AG09319 (cell line): ENCODE results near the gene MAG.

Experiments
- DNase-seq: peaks from one replicate; pipeline ENCODE4 v3.0.0-alpha.2; 2010; ENCODE audit warnings: low read depth; ENCODE audit errors: extremely low read depth
- TF ChIP-seq, protein P1 (sequence below): IDR thresholded peaks from 2 replicates; pipeline ENCODE4 v1.5.1; 2011; ENCODE audit warnings: low read depth, mild to moderate bottlenecking, inconsistent platforms, low read length, moderate library complexity

The MAG gene

DNA sequence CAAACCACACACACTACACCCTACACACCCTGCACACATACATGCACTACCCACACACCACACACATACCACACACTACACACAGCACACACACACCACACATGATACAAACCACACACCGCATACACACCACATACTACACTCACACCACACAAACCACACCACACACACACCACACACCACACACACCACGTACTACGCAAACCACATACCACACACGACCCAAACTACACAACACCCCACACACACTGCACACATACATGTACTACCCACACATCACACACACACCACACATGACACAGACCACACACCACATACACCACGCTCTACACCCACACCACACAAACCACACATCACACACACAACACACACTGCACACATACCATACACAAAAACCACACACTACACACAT, 6.6 kb downstream of the MAG start:
- DNase-seq, result no peak
- TF ChIP-seq, protein P1, sequence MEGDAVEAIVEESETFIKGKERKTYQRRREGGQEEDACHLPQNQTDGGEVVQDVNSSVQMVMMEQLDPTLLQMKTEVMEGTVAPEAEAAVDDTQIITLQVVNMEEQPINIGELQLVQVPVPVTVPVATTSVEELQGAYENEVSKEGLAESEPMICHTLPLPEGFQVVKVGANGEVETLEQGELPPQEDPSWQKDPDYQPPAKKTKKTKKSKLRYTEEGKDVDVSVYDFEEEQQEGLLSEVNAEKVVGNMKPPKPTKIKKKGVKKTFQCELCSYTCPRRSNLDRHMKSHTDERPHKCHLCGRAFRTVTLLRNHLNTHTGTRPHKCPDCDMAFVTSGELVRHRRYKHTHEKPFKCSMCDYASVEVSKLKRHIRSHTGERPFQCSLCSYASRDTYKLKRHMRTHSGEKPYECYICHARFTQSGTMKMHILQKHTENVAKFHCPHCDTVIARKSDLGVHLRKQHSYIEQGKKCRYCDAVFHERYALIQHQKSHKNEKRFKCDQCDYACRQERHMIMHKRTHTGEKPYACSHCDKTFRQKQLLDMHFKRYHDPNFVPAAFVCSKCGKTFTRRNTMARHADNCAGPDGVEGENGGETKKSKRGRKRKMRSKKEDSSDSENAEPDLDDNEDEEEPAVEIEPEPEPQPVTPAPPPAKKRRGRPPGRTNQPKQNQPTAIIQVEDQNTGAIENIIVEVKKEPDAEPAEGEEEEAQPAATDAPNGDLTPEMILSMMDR, result no peak

DNA sequence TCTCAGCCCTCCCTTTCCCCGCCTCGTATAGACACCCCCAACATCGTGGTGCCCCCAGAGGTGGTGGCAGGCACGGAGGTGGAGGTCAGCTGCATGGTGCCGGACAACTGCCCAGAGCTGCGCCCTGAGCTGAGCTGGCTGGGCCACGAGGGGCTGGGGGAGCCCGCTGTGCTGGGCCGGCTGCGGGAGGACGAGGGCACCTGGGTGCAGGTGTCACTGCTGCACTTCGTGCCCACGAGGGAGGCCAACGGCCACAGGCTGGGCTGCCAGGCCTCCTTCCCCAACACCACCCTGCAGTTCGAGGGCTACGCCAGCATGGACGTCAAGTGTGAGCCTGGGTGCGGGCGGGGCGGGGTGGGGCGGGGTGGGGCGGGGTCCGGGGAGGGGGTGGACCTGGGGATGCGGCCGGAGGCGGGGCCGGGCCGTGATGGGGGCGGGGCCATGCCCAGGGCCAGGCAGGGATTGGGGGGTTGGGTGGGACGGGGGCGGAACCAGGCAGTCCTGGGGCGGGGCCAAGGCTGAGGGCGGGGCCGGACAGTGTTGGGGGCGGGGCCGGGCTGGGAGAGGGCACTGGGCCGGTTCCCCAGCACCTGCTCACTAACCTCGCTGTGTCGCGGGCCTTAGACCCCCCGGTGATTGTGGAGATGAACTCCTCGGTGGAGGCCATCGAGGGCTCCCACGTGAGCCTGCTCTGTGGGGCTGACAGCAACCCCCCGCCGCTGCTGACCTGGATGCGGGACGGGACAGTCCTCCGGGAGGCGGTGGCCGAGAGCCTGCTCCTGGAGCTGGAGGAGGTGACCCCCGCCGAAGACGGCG, 7.8 kb downstream of the MAG start:
- TF ChIP-seq, protein P1, result no peak
- DNase-seq, result no peak

DNA sequence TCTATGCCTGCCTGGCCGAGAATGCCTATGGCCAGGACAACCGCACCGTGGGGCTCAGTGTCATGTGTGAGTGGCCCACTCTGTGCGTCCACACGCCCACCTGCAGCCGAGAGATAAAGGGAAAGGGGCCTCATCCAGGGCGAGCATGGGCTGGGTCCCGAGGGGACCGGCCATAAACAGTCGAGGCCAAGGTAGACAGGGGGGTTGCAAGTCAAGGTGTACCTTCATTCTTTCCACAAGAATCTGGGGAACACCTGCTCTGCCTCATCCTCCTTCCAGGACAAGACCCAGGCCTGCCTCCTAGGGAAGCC, 8.3 kb downstream of the MAG start:
- TF ChIP-seq, protein P1, result no peak
- DNase-seq, result no peak

DNA sequence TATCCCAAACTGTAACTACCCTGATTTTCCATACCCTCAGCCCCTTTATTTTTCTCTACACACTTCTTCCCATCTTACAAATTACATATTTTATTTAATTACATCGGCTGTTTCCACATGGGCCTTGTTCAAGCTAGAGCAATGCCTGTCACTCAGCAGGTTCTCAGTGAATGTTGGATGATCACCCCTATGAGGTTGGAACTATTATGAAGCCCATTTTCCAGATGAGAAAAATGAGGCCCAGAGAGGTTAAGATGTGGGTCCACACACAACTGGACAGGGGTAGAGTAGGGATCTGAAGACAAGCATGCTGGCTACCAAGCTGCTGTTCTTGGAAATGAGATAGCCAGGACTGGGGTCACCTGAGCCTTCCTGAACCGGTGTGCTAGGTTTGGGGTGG, 10.0 kb downstream of the MAG start:
- no peak for DNase-seq
- TF ChIP-seq, protein P1, result no peak

DNA sequence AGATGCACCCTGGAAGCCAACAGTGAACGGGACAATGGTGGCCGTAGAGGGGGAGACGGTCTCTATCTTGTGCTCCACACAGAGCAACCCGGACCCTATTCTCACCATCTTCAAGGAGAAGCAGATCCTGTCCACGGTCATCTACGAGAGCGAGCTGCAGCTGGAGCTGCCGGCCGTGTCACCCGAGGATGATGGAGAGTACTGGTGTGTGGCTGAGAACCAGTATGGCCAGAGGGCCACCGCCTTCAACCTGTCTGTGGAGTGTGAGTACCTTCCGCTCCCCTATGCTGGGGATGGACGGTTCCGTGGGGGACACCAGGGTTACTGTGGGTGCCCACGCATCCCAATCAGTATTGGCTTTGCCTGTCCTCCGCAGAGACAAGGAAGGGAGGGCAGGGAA, 10.5 kb downstream of the MAG start:
- TF ChIP-seq, protein P1, result no peak
- no peak for DNase-seq

DNA sequence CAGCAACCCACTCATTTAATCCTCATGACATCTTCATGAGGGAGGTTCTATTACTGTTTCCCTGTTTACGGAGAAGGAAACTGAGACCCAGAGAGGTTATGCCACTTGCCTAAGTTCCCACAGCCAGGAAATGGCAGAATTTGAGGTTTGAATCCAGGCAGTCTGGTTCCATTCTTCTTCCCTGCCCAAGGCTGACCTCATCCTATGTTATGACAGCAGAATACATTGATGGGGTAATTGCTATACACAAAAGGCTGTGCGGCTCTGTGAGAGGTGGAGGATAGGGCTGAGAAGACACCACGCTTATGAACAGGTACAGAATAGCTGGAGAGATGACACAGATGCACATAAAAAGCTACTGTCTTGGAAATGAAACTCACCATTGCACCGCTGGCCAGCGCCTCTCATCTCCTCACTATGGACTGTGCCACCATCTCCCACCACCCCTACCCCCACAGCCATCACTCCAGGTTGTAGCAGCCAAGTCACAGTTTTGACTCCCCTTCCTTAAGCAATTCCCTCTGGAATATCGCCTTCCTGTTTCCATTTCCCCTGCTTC, 11.5 kb downstream of the MAG start:
- no peak for DNase-seq
- TF ChIP-seq, protein P1, result no peak

DNA sequence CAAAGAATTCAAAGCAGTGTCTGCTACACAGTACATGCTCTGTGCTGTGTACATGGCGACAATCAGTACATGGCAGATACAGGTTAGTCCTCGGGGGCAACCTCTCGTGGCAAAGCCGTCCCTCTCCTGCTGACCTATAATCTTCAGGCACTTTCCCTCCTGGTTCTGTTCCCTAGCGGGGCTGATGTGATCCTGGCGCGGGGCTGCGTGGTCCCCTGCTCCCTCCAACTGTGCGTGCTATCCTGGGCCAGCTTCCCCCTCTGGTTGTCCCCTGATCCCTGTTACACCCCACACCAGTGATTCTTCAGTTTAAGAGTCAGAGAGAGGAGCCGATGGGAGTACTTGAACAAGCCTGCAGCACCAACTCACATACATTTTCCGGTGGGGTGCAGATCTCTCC, 12.1 kb downstream of the MAG start:
- TF ChIP-seq, protein P1, result no peak
- DNase-seq, result no peak
